ENCODE measurements around the gene MLPH. TPM values are rescaled to one million over a fixed set of nuclear protein-coding genes. Genes with fewer than 3 reads are reported as not detected.

The MLPH gene
- total RNA-seq, 2 experiments from 2014 or later: not detected

GRCh38 chr2:237511885-237512405, 24.9 kb downstream of the MLPH start:
- intact Hi-C loops (cut with micrococcal nuclease): loop anchor here (2.0 kb wide), 1 partner anchor 59 kb away; no protein-coding TSS in a partner anchor
- TF ChIP-seq CTCF (IDR thresholded peaks at IDR 0.05): no peak
- CTCF ChIA-PET: interaction anchor here (0.6 to 10.4 kb wide), 57 partner anchors 8 to 753 kb away, joined by 3 to 285 read pairs (median 6); partner anchors contain the start of genes PRLH and RAB17
- Mint-ChIP-seq H3K27ac (no peak overlapping the region), H3K27me3 (no peaks in the 10 kb centered on the region), H3K4me1 (ENCODE audit: low read depth) (no peaks in the 10 kb centered on the region), H3K36me3 (ENCODE audit: low read depth) (no peaks in the 10 kb centered on the region), H3K9me3 (no peaks in the 10 kb centered on the region), H3K4me3 (no peak overlapping the region)
- DNase-seq (no peak), ATAC-seq (no peak)
- POLR2A ChIA-PET: interaction anchor here (1.1 to 1.4 kb wide), 2 partner anchors 59 to 60 kb away, joined by 3 read pairs; no protein-coding TSS in a partner anchor

DNA sequence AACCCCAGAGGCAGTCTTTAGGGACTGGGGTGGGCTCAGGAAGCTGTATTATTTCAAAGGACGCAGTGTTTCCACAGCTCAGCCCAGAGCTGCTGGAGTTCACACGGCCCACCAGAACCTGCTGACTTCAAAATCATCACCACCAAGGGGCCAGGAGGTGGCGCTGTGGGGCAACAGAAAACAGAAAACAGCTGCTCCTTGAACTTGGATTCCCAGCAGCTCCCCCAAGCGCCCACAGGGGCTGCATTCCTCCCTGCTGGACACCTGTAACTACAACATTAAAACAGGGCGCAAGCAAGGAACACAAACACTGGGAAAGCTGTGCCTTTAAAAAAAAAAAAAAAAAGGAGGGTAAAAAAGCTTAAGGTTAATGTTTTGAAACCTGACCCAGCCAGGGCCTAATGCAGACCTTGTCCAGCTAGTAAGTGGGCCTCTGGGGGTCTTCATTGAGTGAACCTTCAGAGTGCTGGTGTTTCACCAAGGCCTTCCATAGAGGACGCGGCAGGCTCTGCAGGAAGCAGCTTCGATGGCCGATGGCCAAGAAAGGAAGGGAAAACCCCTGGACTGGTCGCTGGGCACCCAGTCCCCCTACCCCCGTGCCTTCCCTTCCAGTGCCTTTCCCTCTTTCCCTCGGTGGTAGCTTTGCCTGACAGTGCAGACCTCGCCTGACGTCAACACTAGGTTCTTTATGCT, 25.9 kb downstream of the MLPH start:
- H3K4me1 Mint-ChIP-seq (ENCODE audit: low read depth): no peaks in the 10 kb centered on the region
- intact Hi-C loops (cut with micrococcal nuclease): loop anchor here (2.0 kb wide), 1 partner anchor 58 kb away; no protein-coding TSS in a partner anchor
- H3K27me3 Mint-ChIP-seq: no peaks in the 10 kb centered on the region
- CTCF ChIA-PET: interaction anchor here (0.6 to 10.4 kb wide), 73 partner anchors 8 to 752 kb away, joined by 3 to 285 read pairs (median 5); partner anchors contain the start of genes PRLH and RAB17
- H3K4me3 Mint-ChIP-seq: no peak overlapping the region
- H3K36me3 Mint-ChIP-seq (ENCODE audit: low read depth): no peaks in the 10 kb centered on the region
- POLR2A ChIA-PET: interaction anchor here (0.8 to 1.4 kb wide), 3 partner anchors 21 to 60 kb away, joined by 3 read pairs; no protein-coding TSS in a partner anchor
- ATAC-seq (peak; percentile 91), DNase-seq (peak; percentile 91)
- H3K27ac Mint-ChIP-seq: no peak overlapping the region
- H3K9me3 Mint-ChIP-seq: no peaks in the 10 kb centered on the region
- TF ChIP-seq CTCF (IDR thresholded peaks at IDR 0.05): peak; percentile 95

DNA sequence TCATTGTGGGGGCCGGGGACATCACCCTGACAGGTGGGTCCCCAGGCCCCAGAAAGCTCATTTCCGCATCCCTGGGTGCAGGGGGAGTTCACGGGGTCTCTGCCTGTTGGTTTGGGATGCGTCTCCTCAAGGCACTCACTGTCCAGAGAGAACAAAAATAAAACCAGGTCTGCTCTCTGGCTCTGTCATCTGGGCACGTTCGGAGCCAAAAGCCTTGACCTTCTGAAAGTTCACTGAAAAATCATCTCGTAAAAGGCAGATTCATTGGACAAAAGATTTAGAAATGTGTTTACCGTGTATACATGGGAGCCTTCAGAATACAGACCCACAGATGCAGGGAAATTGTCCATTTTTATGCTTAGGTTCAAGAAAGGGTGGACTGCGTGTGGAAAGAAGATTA, 26.6 kb downstream of the MLPH start:
- Mint-ChIP-seq H3K36me3 (ENCODE audit: low read depth) (no peaks in the 10 kb centered on the region), H3K27me3 (no peaks in the 10 kb centered on the region), H3K4me1 (ENCODE audit: low read depth) (no peaks in the 10 kb centered on the region), H3K9me3 (no peaks in the 10 kb centered on the region), H3K27ac (no peak overlapping the region), H3K4me3 (no peak overlapping the region)
- CTCF ChIA-PET: interaction anchor here (1.1 to 10.4 kb wide), 16 partner anchors 9 to 750 kb away, joined by 3 to 285 read pairs (median 10); no protein-coding TSS in a partner anchor
- POLR2A ChIA-PET: interaction anchor here (0.8 kb wide), 1 partner anchor 20 kb away, joined by 3 read pairs; no protein-coding TSS in a partner anchor
- ATAC-seq: no peak
- no peak for DNase-seq
- TF ChIP-seq CTCF (IDR thresholded peaks at IDR 0.05): no peak
- intact Hi-C loops (cut with micrococcal nuclease): loop anchor here (2.0 kb wide), 1 partner anchor 57 kb away; no protein-coding TSS in a partner anchor

GRCh38 chr2:237514474-237515130, 27.6 kb downstream of the MLPH start:
- intact Hi-C loops (cut with micrococcal nuclease): no loop called here
- Mint-ChIP-seq H3K36me3 (ENCODE audit: low read depth) (no peaks in the 10 kb centered on the region), H3K27ac (no peak overlapping the region), H3K9me3 (no peaks in the 10 kb centered on the region), H3K4me3 (no peak overlapping the region), H3K4me1 (ENCODE audit: low read depth) (no peaks in the 10 kb centered on the region), H3K27me3 (no peaks in the 10 kb centered on the region)
- ATAC-seq: no peak
- no peak for DNase-seq
- ChIA-PET CTCF (interaction anchor here (2.0 to 10.4 kb wide), 2 partner anchors 59 to 93 kb away, joined by 5 to 285 read pairs; no protein-coding TSS in a partner anchor), POLR2A (no interaction called here)
- no peak for TF ChIP-seq CTCF (IDR thresholded peaks at IDR 0.05)

Data from activated CD8-positive, alpha-beta T cell treated with anti-CD3 and anti-CD28 coated beads for 36 hours (primary cell).